ENCODE results near the gene ADGRE1.
"Not testable (repeated sequence)": the region's sequence is repeated elsewhere in the genome, so short reads cannot be mapped to it uniquely, and the experiment has no call there.

The ADGRE1 gene

GRCh38 chr19:6887316-6887715 lies at the start of gene ADGRE1:
Gene ADGRE1, plus strand, starts transcription at chr19:6887579. Its CDS starts 30 bp downstream, at chr19:6887609.
- no peak for DNase-seq (ENCODE audit: low spot score)

GRCh38 chr19:6838062-6838655 lies 49.2 kb upstream of the ADGRE1 start:
- no peak for DNase-seq (ENCODE audit: low spot score)

DNA sequence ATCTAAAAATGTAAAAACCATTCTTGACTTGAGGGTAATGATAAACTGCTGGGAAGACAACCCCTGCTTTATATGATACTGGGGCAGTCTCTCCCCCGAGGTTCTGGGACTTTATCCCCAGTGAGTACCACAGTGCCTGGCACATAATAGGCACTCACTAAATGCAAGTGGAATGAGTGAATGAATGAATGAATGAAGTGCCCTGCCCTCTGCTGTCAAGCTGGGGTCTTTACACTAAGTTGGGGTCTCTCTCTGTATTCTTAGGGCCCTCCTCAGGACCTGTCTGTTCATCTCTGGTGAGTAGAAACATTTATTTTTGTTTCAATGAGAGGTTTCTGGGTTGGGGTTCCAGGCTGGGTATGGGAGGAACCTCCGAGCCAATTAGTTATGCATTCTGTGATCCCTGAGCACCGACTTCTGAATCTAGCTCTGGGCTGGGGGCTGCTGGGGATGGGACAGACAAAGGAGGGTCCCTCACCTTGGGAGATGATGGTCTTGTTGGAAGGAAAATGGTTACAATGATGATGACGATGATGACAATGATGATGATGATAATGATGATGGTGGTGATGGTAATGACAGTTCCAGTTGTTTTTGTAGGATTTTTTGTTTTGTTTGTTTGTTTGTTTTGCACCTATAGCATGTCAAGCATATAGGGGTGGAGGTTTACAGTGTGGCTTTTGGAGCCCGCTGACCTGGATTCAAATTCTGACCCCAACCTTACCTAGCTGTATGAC lies 44.3 kb upstream of the ADGRE1 start:
- no peak for DNase-seq (ENCODE audit: low spot score)

DNA sequence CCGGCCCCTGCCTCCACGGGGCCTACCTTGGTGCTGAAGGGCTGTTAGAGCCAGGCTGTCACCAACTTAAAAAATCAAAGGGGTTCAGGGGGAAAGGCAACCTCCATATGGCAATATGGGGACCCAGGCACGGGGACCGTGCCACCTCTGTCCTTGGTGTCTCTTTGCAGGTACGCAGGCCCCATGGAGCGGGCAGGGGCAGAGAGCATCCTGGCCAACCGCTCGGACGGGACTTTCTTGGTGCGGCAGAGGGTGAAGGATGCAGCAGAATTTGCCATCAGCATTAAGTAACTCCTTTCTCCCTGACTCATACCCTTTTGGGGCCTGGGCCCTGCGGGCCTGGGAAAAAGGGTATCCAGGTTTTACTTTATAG lies 39.6 kb upstream of the ADGRE1 start:
- no peak for DNase-seq (ENCODE audit: low spot score)

DNA sequence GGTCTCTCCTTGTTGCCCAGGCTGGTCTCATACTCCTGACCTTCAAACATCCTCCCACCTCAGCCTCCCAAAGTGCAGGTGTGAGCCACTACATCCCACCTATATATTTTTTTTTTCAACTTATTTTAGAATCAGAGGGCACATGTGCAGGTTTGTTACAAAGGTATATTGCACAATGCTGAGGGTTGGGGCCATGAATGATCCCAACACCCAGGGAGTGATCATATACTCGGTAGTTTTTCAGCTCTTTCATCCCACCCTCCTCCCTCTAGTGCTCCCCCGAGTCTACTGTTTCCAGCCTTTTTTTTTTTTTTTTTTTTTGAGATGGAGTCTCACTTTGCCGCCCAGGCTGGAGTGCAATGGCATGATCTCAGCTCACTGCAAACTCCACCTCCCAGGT lies 38.4 kb upstream of the ADGRE1 start:
- no peak for DNase-seq (ENCODE audit: low spot score)

DNA sequence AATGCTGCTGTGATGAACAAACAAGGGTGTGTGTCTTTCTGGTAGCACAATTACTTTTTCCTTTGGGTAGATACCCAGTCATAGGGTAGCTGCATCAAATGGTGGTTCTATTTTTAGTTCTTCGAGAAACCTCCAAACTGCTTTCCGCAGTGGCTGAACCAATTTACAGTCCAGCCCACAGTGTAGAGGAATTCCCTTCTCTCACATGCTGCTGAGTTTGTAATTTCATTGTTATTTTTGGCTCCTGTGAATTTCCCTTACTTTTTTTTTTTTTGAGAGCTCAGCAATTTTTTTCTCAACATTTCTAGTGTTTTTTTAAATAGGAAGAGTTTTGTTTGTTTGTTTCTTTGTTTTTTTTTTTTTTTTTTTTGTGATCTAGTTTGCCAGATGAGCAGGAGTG lies 37.5 kb upstream of the ADGRE1 start:
- no peak for DNase-seq (ENCODE audit: low spot score)

- DNase-seq (ENCODE audit: low spot score) = no peak
Observed at GRCh38 chr19:6851359-6851758, 36.0 kb upstream of the ADGRE1 start.

GRCh38 chr19:6852001-6852400 lies 35.4 kb upstream of the ADGRE1 start:
- no peak for DNase-seq (ENCODE audit: low spot score)

GRCh38 chr19:6853868-6854267 lies 33.5 kb upstream of the ADGRE1 start:
- no peak for DNase-seq (ENCODE audit: low spot score)

DNA sequence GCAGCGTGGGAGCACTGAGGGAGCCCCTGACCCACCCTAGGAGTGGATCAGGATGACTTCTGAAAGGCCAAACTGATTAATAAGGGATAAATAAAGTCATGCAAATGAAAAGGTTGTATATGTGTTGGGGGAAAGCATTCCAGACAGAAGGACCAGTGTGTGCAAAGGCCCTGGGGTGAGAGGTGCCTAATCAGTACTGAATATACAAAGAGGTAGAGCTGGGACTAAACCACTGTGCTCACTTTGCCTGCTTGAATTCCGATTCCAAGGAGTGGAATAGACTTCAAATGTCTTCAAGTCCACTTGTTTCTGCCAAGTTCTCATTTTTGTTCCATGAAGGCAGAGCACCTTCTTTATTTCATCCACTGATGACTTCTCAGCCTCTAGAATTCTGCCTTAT lies 32.6 kb upstream of the ADGRE1 start:
- DNase-seq (ENCODE audit: low spot score) = no peak

DNA sequence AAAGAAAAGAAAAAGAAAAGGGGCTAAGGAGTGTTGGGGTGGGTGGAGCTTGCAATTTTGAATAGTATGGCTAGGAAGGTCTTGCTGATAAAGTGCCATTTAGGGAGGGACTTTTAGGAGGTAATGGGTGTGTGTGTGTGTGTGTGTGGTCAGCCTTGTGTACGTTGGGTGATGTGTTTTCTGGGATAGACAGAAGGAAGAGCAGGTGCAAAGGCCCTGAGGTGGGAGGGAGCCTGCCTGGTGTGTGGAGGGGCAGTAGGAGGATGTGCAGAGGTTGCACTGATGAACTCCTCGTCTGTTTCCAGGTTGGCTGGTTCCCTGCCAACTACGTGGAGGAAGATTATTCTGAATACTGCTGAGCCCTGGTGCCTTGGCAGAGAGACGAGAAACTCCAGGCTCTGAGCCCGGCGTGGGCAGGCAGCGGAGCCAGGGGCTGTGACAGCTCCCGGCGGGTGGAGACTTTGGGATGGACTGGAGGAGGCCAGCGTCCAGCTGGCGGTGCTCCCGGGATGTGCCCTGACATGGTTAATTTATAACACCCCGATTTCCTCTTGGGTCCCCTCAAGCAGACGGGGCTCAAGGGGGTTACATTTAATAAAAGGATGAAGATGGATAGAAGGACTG lies 30.5 kb upstream of the ADGRE1 start:
- DNase-seq (ENCODE audit: low spot score) = peak; percentile 10

DNA sequence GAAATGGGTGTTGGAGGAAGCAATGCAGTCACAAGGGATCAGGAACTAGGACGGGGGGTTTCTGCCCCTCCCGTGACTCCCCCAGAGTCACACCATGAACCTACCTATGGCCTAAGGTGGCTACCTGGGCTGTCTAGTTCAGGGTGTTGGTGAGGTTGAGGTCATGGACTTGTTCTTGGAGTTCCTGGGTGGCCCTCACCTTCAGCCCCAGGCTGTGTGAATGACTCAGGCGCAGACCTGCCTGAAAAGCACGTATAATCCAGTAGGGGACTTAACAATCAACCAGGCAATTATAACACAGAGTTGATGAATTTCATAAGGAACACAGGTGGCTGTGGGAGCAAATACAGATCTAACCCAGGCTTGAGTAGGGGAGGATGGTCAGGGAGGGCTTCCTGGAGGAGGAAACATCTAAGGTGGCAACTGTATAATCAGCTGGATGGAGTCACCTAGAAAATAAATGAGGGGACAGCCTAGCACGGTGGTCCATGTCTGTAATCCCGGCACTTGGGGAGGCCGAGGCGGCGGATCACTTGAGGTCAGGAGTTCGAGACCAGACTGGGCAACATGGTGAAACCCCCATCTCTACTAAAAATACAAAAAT lies 25.6 kb upstream of the ADGRE1 start:
- no peak for DNase-seq (ENCODE audit: low spot score)

DNA sequence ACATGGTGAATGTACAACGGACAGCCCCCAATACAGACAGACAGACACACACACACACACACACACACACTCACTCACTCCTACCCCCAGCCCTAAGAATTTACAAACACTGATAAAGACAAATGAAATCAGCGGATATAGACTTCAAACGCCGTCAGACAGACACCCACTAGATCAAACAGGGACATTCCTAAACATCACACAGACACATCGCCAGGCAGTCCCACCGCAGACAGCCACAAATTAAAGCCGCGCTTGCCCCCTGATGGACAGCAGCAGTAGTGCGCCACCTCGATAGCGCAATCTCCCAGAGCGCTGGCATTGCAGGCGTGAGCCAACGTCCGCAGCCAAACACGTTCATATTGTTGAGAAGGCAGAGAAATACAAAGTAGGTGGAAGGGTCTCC lies 24.7 kb upstream of the ADGRE1 start:
- peak; percentile 65 for DNase-seq (ENCODE audit: low spot score)

DNA sequence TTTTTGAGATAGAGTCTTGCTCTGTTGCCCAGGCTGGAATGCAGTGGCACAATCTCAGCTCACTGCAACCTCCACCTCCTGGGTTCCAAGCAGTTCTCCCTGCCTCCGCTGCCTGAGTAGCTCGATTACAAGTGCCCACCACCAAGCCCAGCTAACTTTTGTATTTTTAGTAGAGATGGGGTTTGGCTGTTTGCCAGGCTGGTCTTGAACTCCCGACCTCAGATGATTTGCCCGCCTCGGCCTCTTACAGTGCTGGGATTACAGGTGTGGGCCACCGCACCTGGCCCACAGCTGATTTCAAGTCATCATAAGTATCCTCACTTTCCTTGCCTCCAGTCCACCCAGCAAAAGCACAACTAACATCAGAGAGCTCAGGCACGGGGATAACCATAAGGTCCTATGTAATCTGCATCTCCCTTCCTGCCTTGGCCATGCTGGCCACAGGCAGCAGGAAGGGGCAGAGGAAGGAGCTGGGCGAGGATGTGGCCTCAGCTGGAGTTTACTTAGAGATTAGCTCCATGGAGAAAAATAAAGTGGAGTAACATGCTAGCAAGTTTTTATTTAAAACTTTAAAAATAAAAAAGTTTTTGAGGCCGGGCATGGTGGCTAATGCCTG lies 22.9 kb upstream of the ADGRE1 start:
- no peak for DNase-seq (ENCODE audit: low spot score)

DNA sequence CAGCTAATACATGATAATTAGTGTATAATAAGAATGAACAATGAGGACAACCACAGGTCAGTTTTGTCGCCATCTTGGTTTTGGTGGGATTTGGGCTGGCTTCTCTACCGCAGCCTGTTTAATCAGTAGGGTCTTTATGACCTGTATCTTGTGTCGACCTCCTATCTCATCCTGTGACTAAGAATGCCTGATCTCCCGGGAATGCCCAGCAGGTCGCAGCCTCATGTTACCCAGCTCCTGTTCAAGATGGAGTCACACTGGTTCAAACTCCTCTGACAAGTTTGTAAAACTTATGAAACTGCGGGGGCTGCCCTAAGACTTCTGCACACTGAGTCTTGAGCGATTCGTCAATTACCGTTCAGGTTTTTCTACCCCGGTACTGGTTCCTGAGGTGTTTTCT lies 21.5 kb upstream of the ADGRE1 start:
- no peak for DNase-seq (ENCODE audit: low spot score)

DNA sequence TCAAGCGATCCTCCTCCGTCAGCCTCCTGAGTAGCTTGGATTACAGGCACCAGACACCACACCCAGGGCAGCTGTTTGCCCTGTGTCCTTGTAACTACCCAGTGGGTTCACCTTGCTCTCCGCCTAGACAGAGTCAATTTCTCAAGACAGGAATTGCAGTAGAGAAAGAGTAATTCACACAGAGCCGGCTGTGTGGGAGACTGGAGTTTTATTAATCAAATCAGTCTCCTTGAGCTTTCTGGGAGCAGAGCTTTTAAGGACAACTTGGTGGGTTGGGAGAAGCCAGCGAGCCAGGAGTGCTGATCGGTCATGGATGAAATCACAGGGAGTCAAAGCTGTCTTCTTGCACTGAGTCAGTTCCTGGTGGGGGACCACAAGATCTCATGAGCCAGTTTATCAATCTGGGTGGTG lies 20.6 kb upstream of the ADGRE1 start:
- no peak for DNase-seq (ENCODE audit: low spot score)

GRCh38 chr19:6868351-6868750 lies 19.0 kb upstream of the ADGRE1 start:
- DNase-seq (ENCODE audit: low spot score) = peak; percentile 66

DNA sequence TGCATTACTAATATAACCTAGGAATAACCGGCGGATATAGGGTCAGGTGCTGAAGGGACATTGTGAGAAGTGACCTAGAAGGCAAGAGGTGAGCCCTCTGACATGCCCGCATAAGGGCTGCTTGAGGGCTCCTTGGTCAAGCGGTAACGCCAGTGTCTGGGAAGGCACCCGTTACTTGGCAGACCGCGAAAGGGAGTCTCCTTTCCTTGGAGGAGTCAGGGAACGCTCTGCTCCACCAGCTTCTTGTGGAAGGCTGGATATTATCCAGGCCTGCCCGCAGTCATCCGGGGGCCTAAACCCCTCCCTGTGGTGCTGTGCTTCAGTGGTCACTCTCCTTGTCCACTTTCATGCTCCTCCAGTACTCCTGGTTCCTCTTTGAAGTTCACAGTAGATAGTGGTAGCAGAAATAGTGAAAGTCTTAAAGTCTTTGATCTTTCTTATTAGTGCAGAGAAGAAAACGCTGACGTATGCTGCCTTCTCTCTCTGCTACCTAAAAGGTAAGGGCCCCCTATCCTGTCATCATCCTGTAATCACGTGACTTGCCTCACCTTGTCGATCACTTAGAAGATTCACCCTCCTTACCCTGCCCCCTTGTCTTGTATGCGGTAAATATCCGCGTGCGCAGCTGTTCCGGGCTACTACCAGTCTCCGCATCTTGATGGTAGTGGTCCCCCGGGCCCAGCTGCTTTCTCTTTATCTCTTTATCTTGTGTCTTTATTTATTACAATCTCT lies 18.1 kb upstream of the ADGRE1 start:
- not testable (repeated sequence) for DNase-seq (ENCODE audit: low spot score)

DNA sequence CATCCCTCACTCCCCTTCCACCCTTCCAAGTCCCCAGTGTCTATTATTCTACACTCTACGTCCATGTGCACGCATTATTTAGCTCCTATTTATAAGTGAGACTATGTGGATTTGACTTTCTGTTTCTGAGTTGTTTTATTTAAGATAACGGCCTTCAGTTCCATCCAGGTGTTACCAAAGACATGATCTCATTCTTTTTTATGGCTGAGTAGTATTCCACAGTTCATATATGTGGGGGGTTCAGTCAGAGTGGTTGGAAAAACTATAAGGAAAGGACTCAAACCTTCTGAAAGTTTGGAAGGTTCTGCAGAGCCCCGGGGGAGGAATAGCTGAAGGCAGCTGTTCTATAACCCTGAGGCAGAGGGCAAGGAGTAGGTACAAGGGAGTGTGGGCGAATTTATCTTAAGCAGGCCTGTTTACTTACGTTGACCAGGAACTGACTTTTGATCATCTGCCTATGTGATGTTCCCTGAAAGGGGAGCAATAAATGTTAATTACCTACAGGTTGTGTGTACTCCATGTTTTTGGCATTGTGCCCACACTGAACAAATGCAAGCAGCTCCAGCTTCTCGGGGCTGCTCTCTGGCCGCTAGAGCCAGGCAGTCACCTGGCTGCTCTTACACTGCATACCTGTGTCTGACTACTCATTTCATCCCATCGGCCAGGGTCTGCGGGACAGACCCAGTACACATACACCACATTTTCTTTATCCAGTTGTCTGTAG lies 13.5 kb upstream of the ADGRE1 start:
- no peak for DNase-seq (ENCODE audit: low spot score)

DNA sequence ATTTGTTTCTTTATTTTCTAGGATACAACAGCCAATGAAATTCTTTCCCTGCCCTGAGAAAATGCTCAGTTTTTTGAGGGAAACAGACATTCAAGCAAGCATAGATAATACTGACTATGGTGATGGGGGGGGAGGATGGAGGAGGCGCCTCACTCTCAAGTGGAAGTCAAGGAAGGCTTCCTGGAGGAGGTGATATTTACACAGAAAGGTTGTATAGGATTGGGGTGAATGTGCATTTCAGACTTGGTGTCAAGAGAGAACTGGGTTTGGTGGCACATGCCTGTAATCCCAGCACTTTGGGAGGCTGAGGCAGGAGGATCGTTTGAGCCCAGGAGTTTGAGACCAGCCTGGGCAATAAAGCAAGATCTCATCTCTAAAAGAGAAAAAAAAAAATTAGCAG lies 12.2 kb upstream of the ADGRE1 start:
- no peak for DNase-seq (ENCODE audit: low spot score)

DNA sequence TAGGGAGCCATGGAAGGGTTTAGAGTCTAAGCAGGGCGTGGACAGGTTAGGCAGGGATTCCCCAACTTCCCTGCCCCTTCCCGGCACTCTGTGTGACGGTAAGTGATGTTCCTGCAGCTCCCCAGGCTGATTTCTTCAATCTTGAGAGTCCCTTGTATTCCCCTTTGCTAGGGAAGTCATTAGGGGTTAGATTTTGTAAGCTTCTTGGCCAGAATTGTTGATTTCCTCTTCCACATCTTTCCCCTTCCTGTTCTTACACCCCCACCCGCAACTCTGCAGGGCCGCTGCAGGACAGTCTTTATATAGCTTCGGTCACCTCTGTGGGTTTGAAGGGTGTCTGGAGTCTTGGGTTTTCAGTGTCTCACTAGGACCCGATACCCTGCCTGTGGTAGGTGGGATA lies 10.6 kb upstream of the ADGRE1 start:
- peak; percentile 13 for DNase-seq (ENCODE audit: low spot score)
